Large intestine (tissue), 3 donors: ENCODE measurements around the gene PHYKPL. TPM values are rescaled to one million over a fixed set of nuclear protein-coding genes. Genes with fewer than 3 reads are reported as not detected.
"Not testable (repeated sequence)": the region's sequence is repeated elsewhere in the genome, so short reads cannot be mapped to it uniquely, and the experiment has no call there.

ENCODE experiments used
- DNase-seq, 2 donors: peaks; one replicate each; pipeline versions ENCODE4 v3.0.0 to v3.0.0-alpha.2; 2013
- H3K27ac ChIP-seq: one replicate; pipeline ENCODE4 v1.5.1; 2013; ENCODE audit warnings: low read length
- H3K27me3 ChIP-seq: 2 replicates; pipeline ENCODE4 v1.6.1; 2013; ENCODE audit warnings: low read length; ENCODE audit not compliant: control insufficient read depth, insufficient read depth
- H3K36me3 ChIP-seq: 2 replicates; pipeline ENCODE4 v1.6.1; 2013; ENCODE audit warnings: low read length; ENCODE audit not compliant: control insufficient read depth, insufficient read depth
- H3K4me1 ChIP-seq: one replicate; pipeline ENCODE4 v1.6.1; 2013; ENCODE audit warnings: low read length; ENCODE audit not compliant: control insufficient read depth, insufficient read depth
- H3K4me3 ChIP-seq: one replicate; pipeline ENCODE4 v1.5.1; 2013; ENCODE audit warnings: low read length
- H3K9me3 ChIP-seq: one replicate; pipeline ENCODE4 v1.6.1; 2013; ENCODE audit warnings: mild to moderate bottlenecking, low read depth, low read length, moderate library complexity; ENCODE audit not compliant: control insufficient read depth
- WGBS: methylation state at CpG from one replicate; pipeline ENCODE4 v1.1.5; 2013; ENCODE audit warnings: low lambda C conversion rate; ENCODE audit not compliant: insufficient coverage; 5-methylcytosine and 5-hydroxymethylcytosine counted together
- polyA plus RNA-seq: library from polyadenylated mRNA; unstranded; fragments of 120-200 nt; gene quantifications from one replicate; pipeline ENCODE4 v1.2.1, GENCODE V29; 2013

PHYKPL gene
- polyA plus RNA-seq, 1 donor = 168 TPM

DNA sequence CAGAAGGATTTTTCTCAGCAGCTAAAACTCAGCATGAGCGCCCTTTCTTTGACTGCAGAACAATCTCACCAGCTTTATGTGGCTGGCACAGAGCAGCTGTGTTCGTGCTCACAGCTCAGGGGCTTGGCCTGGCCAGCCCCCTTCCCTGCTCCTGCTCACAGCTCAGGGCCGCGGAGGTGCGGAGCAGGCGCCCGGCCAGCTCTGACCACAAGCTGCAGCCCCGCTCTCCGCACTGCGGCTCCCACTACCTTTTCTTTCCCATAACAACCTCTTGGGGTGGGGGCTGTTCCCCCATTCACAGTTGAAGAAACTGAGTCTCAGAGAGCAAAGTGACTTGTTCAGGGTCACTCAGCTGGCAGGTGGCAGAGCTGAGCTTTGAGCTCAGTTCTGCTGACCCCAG, 34.0 kb upstream of the PHYKPL start:
- H3K4me1 ChIP-seq = no peaks in the 10 kb centered on the region
- no CpG with 5 or more reads among the region's 10 CpGs for WGBS
- H3K36me3 ChIP-seq = no peaks in the 10 kb centered on the region
- H3K27ac ChIP-seq = no peak overlapping the region
- H3K4me3 ChIP-seq = no peak overlapping the region
- H3K9me3 ChIP-seq = no peaks in the 10 kb centered on the region
- DNase-seq = no peak
- no peaks in the 10 kb centered on the region for H3K27me3 ChIP-seq

DNA sequence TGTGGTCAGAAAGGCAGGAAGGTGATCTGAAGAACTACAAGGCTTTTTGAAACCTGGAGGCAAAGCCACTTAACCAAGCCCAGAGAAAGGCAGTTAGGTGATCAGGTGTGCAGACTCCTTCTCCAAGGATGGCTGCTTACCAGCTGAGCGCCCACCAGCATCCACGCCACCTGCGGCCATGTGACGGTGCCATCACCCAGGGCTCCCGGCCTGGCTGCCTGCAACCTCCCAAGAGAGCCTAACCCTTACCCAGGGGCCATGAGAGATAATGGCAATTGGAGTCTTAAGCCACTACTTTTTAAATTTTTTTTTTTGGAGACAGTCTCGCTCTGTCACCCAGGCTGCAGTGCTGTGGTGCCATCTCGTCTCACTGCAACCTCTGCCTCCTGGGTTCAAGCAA, 33.1 kb upstream of the PHYKPL start:
- no peak for DNase-seq
- Histone ChIP-seq H3K27ac (no peak overlapping the region), H3K4me3 (no peak overlapping the region), H3K4me1 (no peaks in the 10 kb centered on the region), H3K9me3 (no peaks in the 10 kb centered on the region), H3K36me3 (no peaks in the 10 kb centered on the region), H3K27me3 (no peaks in the 10 kb centered on the region)
- no CpG with 5 or more reads among the region's 7 CpGs for whole genome bisulfite sequencing

DNA sequence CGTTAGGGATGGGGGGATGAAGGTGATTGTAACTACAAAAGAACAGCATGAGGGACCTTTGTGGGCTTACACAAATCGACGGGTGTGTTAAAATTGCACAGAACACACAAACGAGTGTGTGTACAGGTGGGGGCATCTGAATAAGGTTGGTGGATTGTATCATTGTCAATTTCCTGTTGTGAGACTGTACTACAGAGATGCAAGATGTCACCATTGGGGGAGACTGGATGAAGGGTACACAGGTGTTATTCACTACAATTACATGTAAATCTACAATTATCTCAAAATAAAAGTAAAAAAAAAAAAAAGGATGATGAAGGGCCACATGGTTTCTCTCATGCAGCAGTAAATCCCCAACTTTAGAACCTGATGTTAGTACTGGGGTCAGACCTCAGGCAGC, 31.4 kb upstream of the PHYKPL start:
- no peak overlapping the region for H3K27ac ChIP-seq
- no peaks in the 10 kb centered on the region for H3K27me3 ChIP-seq
- 40% methylated on average over 1 of the region's 4 CpGs for WGBS
- H3K36me3 ChIP-seq = no peaks in the 10 kb centered on the region
- no peak for DNase-seq
- no peak overlapping the region for H3K4me3 ChIP-seq
- no peaks in the 10 kb centered on the region for H3K9me3 ChIP-seq
- no peaks in the 10 kb centered on the region for H3K4me1 ChIP-seq

DNA sequence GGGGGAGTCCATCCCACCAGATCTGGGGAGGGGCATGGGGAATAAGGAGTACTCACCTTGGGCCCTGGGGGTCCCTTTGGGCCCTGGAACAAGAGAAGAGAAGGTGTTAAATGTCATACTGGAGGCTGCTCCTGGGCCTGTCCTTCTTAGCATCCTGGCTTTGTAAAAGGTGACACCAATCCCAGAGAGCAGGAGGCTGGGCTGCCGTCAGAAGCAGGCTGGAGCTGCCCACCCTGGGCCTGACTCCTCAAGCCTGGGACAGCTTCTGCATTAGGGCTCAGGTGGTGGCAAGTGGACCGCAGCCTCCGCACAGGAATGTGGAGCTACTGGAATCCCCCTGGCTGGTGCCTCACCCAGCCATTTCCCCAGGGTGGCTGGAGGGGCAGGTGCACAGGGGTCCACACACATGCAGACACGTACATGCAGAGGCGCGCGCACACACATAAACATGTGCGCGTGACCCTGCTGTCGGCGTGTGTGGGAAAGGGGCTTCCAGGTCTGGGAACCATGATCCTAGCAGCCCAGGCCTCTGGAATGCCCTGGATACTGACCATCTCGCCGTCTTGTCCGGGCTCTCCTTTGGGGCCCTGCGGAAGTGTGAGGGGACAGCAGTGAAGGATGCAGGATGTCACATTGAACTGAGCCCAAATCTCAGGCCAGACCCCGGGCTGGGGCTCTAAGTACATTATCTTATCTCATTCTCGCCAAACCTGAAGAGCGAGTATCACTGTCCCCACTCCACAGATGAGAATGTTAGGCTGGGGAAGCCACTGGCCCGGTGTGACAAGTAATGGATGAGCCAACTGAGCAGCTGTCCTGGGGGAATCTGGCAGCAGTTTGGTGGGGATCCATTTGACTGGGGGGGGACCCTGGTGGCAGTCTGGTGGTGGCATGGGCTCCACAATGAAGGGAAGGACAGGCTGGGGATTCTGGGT, 29.3 kb upstream of the PHYKPL start:
- no peak for DNase-seq
- no CpG with 5 or more reads among the region's 19 CpGs for WGBS

DNA sequence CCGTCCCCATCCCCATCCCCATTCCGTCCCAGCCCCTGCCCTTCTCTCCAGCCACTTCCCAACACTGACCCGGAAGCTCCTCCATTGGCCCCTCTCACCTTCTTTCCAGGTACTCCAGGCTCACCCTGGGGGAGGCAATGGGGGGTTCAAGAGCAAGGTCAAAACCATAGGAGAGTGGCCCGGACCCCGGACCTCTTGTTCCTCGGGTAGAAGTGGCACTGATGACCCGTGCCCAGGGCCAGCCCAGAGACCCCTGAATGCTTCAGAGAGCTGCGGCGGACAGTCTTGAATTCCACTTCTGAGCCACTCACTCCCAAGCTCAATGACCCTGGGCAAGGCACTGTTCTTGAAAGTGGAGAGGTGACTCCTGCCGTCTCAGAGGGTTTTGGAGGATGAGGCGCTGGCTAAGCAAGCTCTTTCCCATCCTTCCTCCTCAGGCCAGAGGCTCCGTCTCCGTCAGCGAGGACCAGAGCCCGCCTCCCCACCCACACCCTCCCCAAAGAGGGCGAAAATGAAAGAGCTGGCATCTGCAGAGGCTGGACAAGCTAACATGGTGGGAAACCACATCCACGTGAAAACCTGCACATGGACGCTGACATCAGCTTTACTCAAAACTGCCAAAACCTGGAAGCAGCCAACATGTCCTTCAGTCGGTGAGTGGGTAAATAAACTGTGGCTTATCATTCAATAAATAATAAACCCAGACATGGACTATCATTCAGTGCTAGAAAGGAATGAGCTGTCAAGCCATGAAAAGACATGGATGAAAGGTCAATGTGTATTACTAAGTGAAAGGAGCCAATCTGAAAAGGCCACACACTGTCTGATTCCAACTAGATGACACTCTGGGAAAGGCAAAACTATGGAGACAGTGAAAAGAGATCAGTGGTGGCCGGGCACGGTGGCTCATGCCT, 27.3 kb upstream of the PHYKPL start:
- no peak for DNase-seq
- no peak overlapping the region for H3K4me3 ChIP-seq
- no peaks in the 10 kb centered on the region for H3K36me3 ChIP-seq
- no peak overlapping the region for H3K27ac ChIP-seq
- no peaks in the 10 kb centered on the region for H3K27me3 ChIP-seq
- no peaks in the 10 kb centered on the region for H3K9me3 ChIP-seq
- no CpG with 5 or more reads among the region's 21 CpGs for WGBS
- H3K4me1 ChIP-seq = no peaks in the 10 kb centered on the region

More for the DNA sequence above, 29.3 kb upstream of the PHYKPL start:
- Histone ChIP-seq H3K4me1 (no peaks in the 10 kb centered on the region), H3K36me3 (no peaks in the 10 kb centered on the region), H3K27me3 (no peaks in the 10 kb centered on the region), H3K4me3 (no peak overlapping the region), H3K27ac (no peak overlapping the region), H3K9me3 (no peaks in the 10 kb centered on the region)

DNA sequence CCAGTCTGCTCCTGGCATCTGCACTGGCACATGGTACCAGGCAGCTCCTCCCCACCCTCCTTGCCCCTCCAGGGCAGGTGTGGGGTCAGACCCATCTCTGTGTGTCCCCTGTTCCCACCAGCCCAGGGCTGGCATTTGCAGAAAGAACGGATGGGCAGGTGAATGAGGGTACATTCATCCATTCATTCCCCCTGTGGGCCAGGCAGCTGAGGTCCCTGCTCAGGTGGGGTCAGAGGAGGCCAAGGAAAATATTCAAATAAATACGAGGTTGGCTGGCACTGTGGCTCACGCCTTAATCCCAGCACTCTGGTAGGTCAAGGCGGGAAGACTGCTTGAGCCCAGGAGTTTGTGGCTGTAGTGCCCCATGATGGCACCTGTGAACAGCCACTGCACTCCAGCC, 25.0 kb upstream of the PHYKPL start:
- Histone ChIP-seq H3K9me3 (no peaks in the 10 kb centered on the region), H3K4me3 (no peak overlapping the region), H3K27ac (no peak overlapping the region), H3K4me1 (no peaks in the 10 kb centered on the region), H3K27me3 (no peaks in the 10 kb centered on the region), H3K36me3 (no peaks in the 10 kb centered on the region)
- WGBS = no CpG with 5 or more reads among the region's 4 CpGs
- no peak for DNase-seq

DNA sequence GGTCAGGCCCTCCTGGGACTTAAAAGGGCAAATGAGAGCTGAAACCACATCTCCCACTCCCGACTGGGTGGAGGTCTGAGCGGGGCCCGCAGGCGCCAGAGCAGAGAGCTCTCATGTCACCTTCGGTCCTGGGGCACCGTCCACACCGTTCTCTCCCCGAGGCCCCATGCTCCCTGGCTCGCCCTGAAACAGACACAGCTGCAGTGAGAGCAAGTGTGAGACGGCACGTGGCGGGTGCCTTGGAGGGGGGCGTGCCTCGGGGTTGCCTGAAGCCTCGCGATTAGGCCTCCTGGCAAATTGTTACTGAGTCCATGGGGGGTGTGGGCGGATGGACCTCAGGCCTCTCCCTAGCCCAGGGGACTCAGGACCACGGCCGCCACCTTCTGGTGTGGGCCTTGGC, 24.1 kb upstream of the PHYKPL start:
- no peak overlapping the region for H3K27ac ChIP-seq
- no CpG with 5 or more reads among the region's 19 CpGs for WGBS
- no peaks in the 10 kb centered on the region for H3K9me3 ChIP-seq
- H3K4me3 ChIP-seq = no peak overlapping the region
- no peaks in the 10 kb centered on the region for H3K4me1 ChIP-seq
- DNase-seq = no peak
- no peaks in the 10 kb centered on the region for H3K36me3 ChIP-seq
- no peaks in the 10 kb centered on the region for H3K27me3 ChIP-seq

DNA sequence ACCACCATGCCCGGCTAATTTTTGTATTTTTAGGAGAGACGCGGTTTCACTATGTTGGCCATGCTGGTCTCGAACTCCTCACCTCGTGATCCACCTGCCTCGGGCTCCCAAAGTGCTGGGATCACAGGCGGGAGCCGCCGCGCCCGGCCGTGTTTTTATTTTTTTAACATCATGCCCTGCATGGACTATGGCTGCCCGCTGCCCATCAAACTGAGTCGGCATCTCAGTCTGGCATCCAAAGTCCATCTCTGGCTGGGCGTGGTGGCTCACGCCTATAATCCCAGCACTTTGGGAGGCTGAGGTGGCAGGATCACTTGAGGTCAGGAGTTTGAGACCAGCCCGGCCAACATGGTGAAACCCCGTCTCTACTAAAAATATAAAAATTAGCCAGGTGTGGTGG, 21.0 kb upstream of the PHYKPL start:
- WGBS = no CpG with 5 or more reads among the region's 18 CpGs
- H3K27me3 ChIP-seq, H3K4me1 ChIP-seq, H3K9me3 ChIP-seq, H3K4me3 ChIP-seq, H3K27ac ChIP-seq, DNase-seq, H3K36me3 ChIP-seq: not testable (repeated sequence)

DNA sequence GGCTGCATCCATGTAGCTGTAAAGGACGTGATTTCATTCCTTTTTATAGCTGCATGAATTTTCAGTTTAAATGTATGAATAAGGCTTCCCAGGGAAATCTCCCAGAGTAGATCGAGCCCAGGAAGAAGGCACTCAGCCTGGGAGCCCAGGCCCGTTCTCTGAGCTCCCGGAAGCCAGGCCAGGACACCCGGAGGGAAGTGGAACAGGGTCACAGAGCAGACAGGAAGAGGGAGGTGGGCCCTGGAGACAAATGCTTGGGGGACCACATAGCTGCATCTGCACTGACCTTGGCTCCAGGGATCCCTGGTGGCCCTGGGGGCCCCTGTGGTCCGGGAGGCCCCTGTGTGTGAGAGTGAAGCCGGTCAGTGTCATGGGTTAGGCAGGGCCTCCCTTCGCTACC, 19.7 kb upstream of the PHYKPL start:
- Histone ChIP-seq H3K4me1 (no peaks in the 10 kb centered on the region), H3K36me3 (no peaks in the 10 kb centered on the region), H3K27me3 (no peaks in the 10 kb centered on the region), H3K4me3 (no peak overlapping the region), H3K9me3 (no peaks in the 10 kb centered on the region), H3K27ac (no peak overlapping the region)
- no CpG with 5 or more reads among the region's 8 CpGs for WGBS
- DNase-seq = no peak

DNA sequence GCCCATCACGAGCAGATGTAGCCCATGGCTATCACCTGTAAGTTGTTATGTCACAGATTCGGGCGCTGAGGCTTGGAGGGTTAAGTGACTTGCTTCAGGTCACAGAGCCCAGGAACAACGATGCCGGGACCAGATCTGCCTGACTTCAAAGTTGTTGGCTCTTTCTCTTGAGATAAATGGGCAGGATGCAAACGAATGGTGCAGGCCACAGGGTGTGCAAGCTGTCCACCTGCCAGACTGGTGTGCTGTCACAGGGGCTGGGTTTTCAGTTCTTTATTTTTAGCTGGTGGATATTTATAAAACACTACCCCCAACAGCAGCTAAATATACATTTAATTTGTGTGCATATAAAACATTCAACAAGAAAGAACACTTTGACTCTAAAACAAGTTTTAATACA, 17.7 kb upstream of the PHYKPL start:
- no peak for DNase-seq
- Histone ChIP-seq H3K9me3 (no peaks in the 10 kb centered on the region), H3K27me3 (no peaks in the 10 kb centered on the region), H3K4me1 (no peaks in the 10 kb centered on the region), H3K36me3 (no peaks in the 10 kb centered on the region), H3K4me3 (no peak overlapping the region), H3K27ac (no peak overlapping the region)
- WGBS = no CpG with 5 or more reads among the region's 6 CpGs
